HL-60/S4 treated with retinoic acid at 250 ng/mL for 4 days and 3 days (cell line): ENCODE data around the gene DHRS7.

Source experiments
- in situ Hi-C: fragments of 300-500 bp; cut with MboI; formaldehyde crosslinking; loops from 2 replicates; pipeline ENCODE4 v1.7.0; 2022; ENCODE audit warnings: low sequenced_read_pairs

DHRS7 gene

GRCh38 chr14:60164712-60165546 lies at the start of gene DHRS7:
TSS of gene DHRS7 (minus strand) at chr14:60165398. CDS start at chr14:60165309, 89 bp downstream.
- in situ Hi-C loops: loop anchor here (25.0 kb wide), 1 partner anchor 203 kb away; no protein-coding TSS in a partner anchor

- in situ Hi-C loops: no loop called here
Observed at GRCh38 chr14:60214415-60215126, 49.4 kb upstream of the DHRS7 start.

- in situ Hi-C loops: no loop called here
Observed at GRCh38 chr14:60214003-60214402, 48.8 kb upstream of the DHRS7 start.

GRCh38 chr14:60212503-60213371 lies 47.5 kb upstream of the DHRS7 start:
- in situ Hi-C loops: no loop called here

- in situ Hi-C loops: no loop called here
Observed at GRCh38 chr14:60211153-60211552, 46.0 kb upstream of the DHRS7 start.

- in situ Hi-C loops: no loop called here
Observed at GRCh38 chr14:60210703-60211102, 45.5 kb upstream of the DHRS7 start.

GRCh38 chr14:60206837-60207533 lies 41.8 kb upstream of the DHRS7 start:
- in situ Hi-C loops: no loop called here

- in situ Hi-C loops: no loop called here
Observed at GRCh38 chr14:60206249-60206670, 41.1 kb upstream of the DHRS7 start.

- in situ Hi-C loops: no loop called here
Observed at GRCh38 chr14:60204843-60205774, 39.9 kb upstream of the DHRS7 start.

- in situ Hi-C loops: no loop called here
Observed at GRCh38 chr14:60204104-60204842, 39.1 kb upstream of the DHRS7 start.

GRCh38 chr14:60199321-60199720 lies 34.1 kb upstream of the DHRS7 start:
- in situ Hi-C loops: loop anchor here (25.0 kb wide), 2 partner anchors 363 to 562 kb away; no protein-coding TSS in a partner anchor

GRCh38 chr14:60197629-60198303 lies 32.6 kb upstream of the DHRS7 start:
- in situ Hi-C loops: loop anchor here (25.0 kb wide), 2 partner anchors 365 to 560 kb away; no protein-coding TSS in a partner anchor

- in situ Hi-C loops: loop anchor here (25.0 kb wide), 2 partner anchors 366 to 559 kb away; no protein-coding TSS in a partner anchor
Observed at GRCh38 chr14:60196291-60196690, 31.1 kb upstream of the DHRS7 start.

- in situ Hi-C loops: loop anchor here (25.0 kb wide), 2 partner anchors 367 to 558 kb away; no protein-coding TSS in a partner anchor
Observed at GRCh38 chr14:60195179-60195810, 30.1 kb upstream of the DHRS7 start.

GRCh38 chr14:60189923-60190840 lies 25.0 kb upstream of the DHRS7 start:
- in situ Hi-C loops: loop anchor here (25.0 kb wide), 2 partner anchors 372 to 553 kb away; no protein-coding TSS in a partner anchor

GRCh38 chr14:60188696-60189095 lies 23.5 kb upstream of the DHRS7 start:
- in situ Hi-C loops: loop anchor here (25.0 kb wide), 2 partner anchors 374 to 551 kb away; no protein-coding TSS in a partner anchor
